NCI-H524 treated with DMSO at 0.1 percent for 48 hours (cell line): Measurements from ENCODE around the gene CNTNAP2.

Source experiments
- DNase-seq: peaks from one replicate; lab custom pipeline; 2025; lab: John Stamatoyannopoulos, UW

The CNTNAP2 gene

GRCh38 chr7:146296028-146296427, 179.4 kb downstream of the CNTNAP2 start:
- no peak for DNase-seq

- no peak for DNase-seq
Observed at GRCh38 chr7:146314962-146315361, 198.4 kb downstream of the CNTNAP2 start.

GRCh38 chr7:146319629-146320028, 203.0 kb downstream of the CNTNAP2 start:
- DNase-seq: no peak

GRCh38 chr7:146321301-146321700, 204.7 kb downstream of the CNTNAP2 start:
- no peak for DNase-seq

- DNase-seq: no peak
Observed at GRCh38 chr7:146331369-146331768, 214.8 kb downstream of the CNTNAP2 start.

- DNase-seq: no peak
Observed at GRCh38 chr7:146345251-146345650, 228.7 kb downstream of the CNTNAP2 start.

GRCh38 chr7:146346096-146346495, 229.5 kb downstream of the CNTNAP2 start:
- no peak for DNase-seq

- DNase-seq: no peak
Observed at GRCh38 chr7:146355216-146355615, 238.6 kb downstream of the CNTNAP2 start.

- DNase-seq: no peak
Observed at GRCh38 chr7:146359176-146359575, 242.6 kb downstream of the CNTNAP2 start.

GRCh38 chr7:146366938-146367337, 250.3 kb downstream of the CNTNAP2 start:
- no peak for DNase-seq

GRCh38 chr7:146370171-146370570, 253.6 kb downstream of the CNTNAP2 start:
- peak; percentile 43 for DNase-seq

GRCh38 chr7:146375170-146375569, 258.6 kb downstream of the CNTNAP2 start:
- peak; percentile 90 for DNase-seq

GRCh38 chr7:146378196-146378595, 261.6 kb downstream of the CNTNAP2 start:
- DNase-seq: no peak

- DNase-seq: no peak
Observed at GRCh38 chr7:146387140-146387539, 270.5 kb downstream of the CNTNAP2 start.

- no peak for DNase-seq
Observed at GRCh38 chr7:146388928-146389327, 272.3 kb downstream of the CNTNAP2 start.

GRCh38 chr7:146393346-146393745, 276.7 kb downstream of the CNTNAP2 start:
- DNase-seq: no peak

GRCh38 chr7:146397141-146397540, 280.5 kb downstream of the CNTNAP2 start:
- DNase-seq: no peak

- no peak for DNase-seq
Observed at GRCh38 chr7:146401939-146402338, 285.3 kb downstream of the CNTNAP2 start.

- DNase-seq: no peak
Observed at GRCh38 chr7:146405737-146406136, 289.1 kb downstream of the CNTNAP2 start.

GRCh38 chr7:146411975-146412374, 295.4 kb downstream of the CNTNAP2 start:
- DNase-seq: no peak

GRCh38 chr7:146412781-146413180, 296.2 kb downstream of the CNTNAP2 start:
- DNase-seq: no peak

GRCh38 chr7:146414373-146414772, 297.8 kb downstream of the CNTNAP2 start:
- no peak for DNase-seq

GRCh38 chr7:146414937-146415336, 298.3 kb downstream of the CNTNAP2 start:
- no peak for DNase-seq

- no peak for DNase-seq
Observed at GRCh38 chr7:146417176-146417575, 300.6 kb downstream of the CNTNAP2 start.

- no peak for DNase-seq
Observed at GRCh38 chr7:146423446-146423845, 306.8 kb downstream of the CNTNAP2 start.
